Liver (tissue), 9 donors: ENCODE measurements around the gene SELENOI. TPM values are rescaled to one million over a fixed set of nuclear protein-coding genes. Genes with fewer than 3 reads are reported as not detected.

ENCODE experiments used
- DNase-seq: peaks from one replicate; pipeline ENCODE4 v3.0.0-alpha.2; 2017; ENCODE audit warnings: low spot score
- H3K27ac ChIP-seq, 2 donors: one replicate each; pipeline ENCODE4 v1.7.0; 2013; ENCODE audit warnings: inconsistent platforms in 2 of 2, low read length in 2 of 2, control low read depth in 1 of 2, low read depth in 1 of 2, mild to moderate bottlenecking in 1 of 2
- H3K27me3 ChIP-seq, 4 donors: one replicate each; pipeline versions ENCODE4 v1.6.1 to v1.7.0; 2013; ENCODE audit warnings: low read length in 3 of 4, inconsistent platforms in 1 of 4, mild to moderate bottlenecking in 1 of 4, moderate library complexity in 1 of 4; ENCODE audit not compliant: control insufficient read depth in 4 of 4, insufficient read depth in 4 of 4
- H3K36me3 ChIP-seq, 4 donors: one replicate each; pipeline versions ENCODE4 v1.6.1 to v1.7.0; 2013; ENCODE audit warnings: low read length in 3 of 4, mild to moderate bottlenecking in 3 of 4, low read depth in 1 of 4, moderate library complexity in 1 of 4; ENCODE audit not compliant: control insufficient read depth in 4 of 4, insufficient read depth in 3 of 4
- H3K4me1 ChIP-seq, 4 donors: one replicate each; pipeline versions ENCODE4 v1.6.1 to v1.7.0; 2013; ENCODE audit warnings: low read length in 3 of 4, mild to moderate bottlenecking in 3 of 4, moderate library complexity in 1 of 4; ENCODE audit not compliant: control insufficient read depth in 4 of 4, insufficient read depth in 4 of 4
- H3K4me3 ChIP-seq, 3 donors: one replicate each; pipeline versions ENCODE4 v1.6.1 to v1.7.0; 2013; ENCODE audit warnings: low read length in 3 of 3, control low read depth in 1 of 3, low read depth in 1 of 3, mild to moderate bottlenecking in 1 of 3
- H3K9ac ChIP-seq, 2 donors: one replicate each; pipeline ENCODE4 v1.7.0; 2013; ENCODE audit warnings: low read length in 2 of 2, mild to moderate bottlenecking in 2 of 2, moderate library complexity in 2 of 2, control low read depth in 1 of 2, low read depth in 1 of 2
- H3K9me3 ChIP-seq, 4 donors: one replicate each; pipeline versions ENCODE4 v1.6.1 to v1.7.0; 2013; ENCODE audit warnings: low read length in 3 of 4; ENCODE audit not compliant: control insufficient read depth in 4 of 4
- ATF3 ChIP-seq: IDR thresholded peaks from 2 replicates; pipeline ENCODE4 v1.6.1; 2016; ENCODE audit warnings: antibody characterized with exemption
- EGR1 ChIP-seq, 2 donors: IDR thresholded peaks; 2 replicates each; pipeline ENCODE4 v1.6.1; 2016 to 2018; ENCODE audit warnings: antibody characterized with exemption in 2 of 2, low read depth in 2 of 2
- FOXA1 ChIP-seq: IDR thresholded peaks from 2 replicates; pipeline ENCODE4 v1.6.1; 2016; ENCODE audit warnings: antibody characterized with exemption
- FOXA2 ChIP-seq: IDR thresholded peaks from 2 replicates; pipeline ENCODE4 v1.6.1; 2016; ENCODE audit warnings: antibody characterized with exemption
- GABPA ChIP-seq, 2 donors: IDR thresholded peaks in 1 of 2; conservative IDR thresholded peaks in 1 of 2; 2 replicates each; pipeline ENCODE4 v1.6.1; 2016; ENCODE audit warnings: antibody characterized with exemption in 2 of 2, mild to moderate bottlenecking in 1 of 2, moderate library complexity in 1 of 2
- HNF4G ChIP-seq: IDR thresholded peaks from 2 replicates; pipeline ENCODE4 v1.6.1; 2016; ENCODE audit warnings: antibody characterized with exemption
- JUND ChIP-seq, 2 donors: IDR thresholded peaks; 2 replicates each; pipeline ENCODE4 v1.6.1; 2016; ENCODE audit warnings: antibody characterized with exemption in 2 of 2
- MAX ChIP-seq: IDR thresholded peaks from 2 replicates; pipeline ENCODE4 v1.6.1; 2016; ENCODE audit warnings: antibody characterized with exemption
- NR2F2 ChIP-seq: IDR thresholded peaks from 2 replicates; pipeline ENCODE4 v1.6.1; 2016; ENCODE audit warnings: antibody characterized with exemption
- RAD21 ChIP-seq, 2 donors: IDR thresholded peaks; 2 replicates each; pipeline ENCODE4 v1.6.1; 2016; ENCODE audit warnings: antibody characterized with exemption in 2 of 2, mild to moderate bottlenecking in 2 of 2
- RXRA ChIP-seq, 2 donors: IDR thresholded peaks; 2 replicates each; pipeline ENCODE4 v1.6.1; 2017 to 2018; ENCODE audit warnings: antibody characterized with exemption in 2 of 2, mild to moderate bottlenecking in 1 of 2
- SP1 ChIP-seq: IDR thresholded peaks from 2 replicates; pipeline ENCODE4 v1.6.1; 2018; ENCODE audit warnings: antibody characterized with exemption, mild to moderate bottlenecking
- YY1 ChIP-seq: IDR thresholded peaks from 2 replicates; pipeline ENCODE4 v1.6.1; 2016; ENCODE audit warnings: antibody characterized with exemption, mild to moderate bottlenecking
- ZBTB33 ChIP-seq: IDR thresholded peaks from 2 replicates; pipeline ENCODE4 v1.6.1; 2016; ENCODE audit warnings: antibody characterized with exemption
- WGBS: extraction: QIAGEN DNeasy Blood & Tissue Kit; methylation state at CpG from one replicate; pipeline ENCODE4 v1.1.7; 2013; 5-methylcytosine and 5-hydroxymethylcytosine counted together
- polyA plus RNA-seq, 2 donors: library from polyadenylated mRNA; stranded (reverse) in 1 of 2; unstranded in 1 of 2; fragments of 200-250 nt in 1 of 2; fragments of >200 nt in 1 of 2; fragmentation: Nextera tagmentation in 1 of 2; extraction: Ambion mirVana in 1 of 2; gene quantifications; one replicate each; pipeline versions ENCODE4 v1.2.1 to v1.2.3, GENCODE V29; 2013 to 2015
- total RNA-seq, 2 donors: library from RNA; depleted of rRNA; stranded (reverse); fragments of >200 nt; gene quantifications; one replicate each; pipeline ENCODE4 v1.2.3, GENCODE V29; 2014
- TF ChIP-seq, protein P1 (sequence below): fragments of 150-350 bp; IDR thresholded peaks from 2 replicates; pipeline ENCODE4 v1.5.1; 2017; ENCODE audit warnings: improper control_type of control experiment, low read depth, low read length; ENCODE audit not compliant: missing input control
- TF ChIP-seq, protein P2 (sequence below): IDR thresholded peaks from 2 replicates; pipeline ENCODE4 v1.6.1; 2016; ENCODE audit warnings: antibody characterized with exemption, mild to moderate bottlenecking
- donor health status: healthy.
- donor health status: healthy.
- donor health status: healthy.
- donor health status: healthy.
- donor health status: healthy.

Gene SELENOI
- total and polyA plus RNA-seq, 4 donors = 6.2 to 55.9 (median 17.5) TPM

DNA sequence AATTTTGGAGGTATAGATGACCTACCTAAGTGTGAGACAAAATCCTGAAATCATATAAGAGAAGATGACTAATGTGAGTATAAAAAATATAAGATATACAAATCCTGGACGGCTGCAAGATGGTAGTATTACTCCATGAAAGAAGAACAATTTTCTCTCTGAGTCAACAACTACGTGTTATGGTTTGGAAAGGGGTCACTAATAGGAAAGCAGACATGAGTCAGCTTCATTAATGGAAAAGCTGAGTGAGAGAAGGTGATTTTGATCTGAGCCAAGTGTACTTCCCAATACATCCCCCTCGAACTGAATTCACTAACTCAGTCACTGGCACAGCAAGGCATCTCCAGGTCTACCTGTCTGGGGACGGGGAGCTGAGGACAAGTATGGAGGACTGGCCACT lies 20.1 kb upstream of the SELENOI start:
- H3K4me1 ChIP-seq = peaks cover 0 to 2% (median 0%) of the 10 kb centered on the region in 4 donors
- H3K27ac ChIP-seq = no peak overlapping the region
- WGBS = 79% methylated on average over 4 of the region's 4 CpGs
- H3K4me3 ChIP-seq = no peak overlapping the region
- DNase-seq = no peak
- no peak for TF ChIP-seq NR2F2
- TF ChIP-seq YY1 = no peak
- TF ChIP-seq, protein P1, sequence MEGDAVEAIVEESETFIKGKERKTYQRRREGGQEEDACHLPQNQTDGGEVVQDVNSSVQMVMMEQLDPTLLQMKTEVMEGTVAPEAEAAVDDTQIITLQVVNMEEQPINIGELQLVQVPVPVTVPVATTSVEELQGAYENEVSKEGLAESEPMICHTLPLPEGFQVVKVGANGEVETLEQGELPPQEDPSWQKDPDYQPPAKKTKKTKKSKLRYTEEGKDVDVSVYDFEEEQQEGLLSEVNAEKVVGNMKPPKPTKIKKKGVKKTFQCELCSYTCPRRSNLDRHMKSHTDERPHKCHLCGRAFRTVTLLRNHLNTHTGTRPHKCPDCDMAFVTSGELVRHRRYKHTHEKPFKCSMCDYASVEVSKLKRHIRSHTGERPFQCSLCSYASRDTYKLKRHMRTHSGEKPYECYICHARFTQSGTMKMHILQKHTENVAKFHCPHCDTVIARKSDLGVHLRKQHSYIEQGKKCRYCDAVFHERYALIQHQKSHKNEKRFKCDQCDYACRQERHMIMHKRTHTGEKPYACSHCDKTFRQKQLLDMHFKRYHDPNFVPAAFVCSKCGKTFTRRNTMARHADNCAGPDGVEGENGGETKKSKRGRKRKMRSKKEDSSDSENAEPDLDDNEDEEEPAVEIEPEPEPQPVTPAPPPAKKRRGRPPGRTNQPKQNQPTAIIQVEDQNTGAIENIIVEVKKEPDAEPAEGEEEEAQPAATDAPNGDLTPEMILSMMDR = no peak
- TF ChIP-seq ATF3 = no peak
- TF ChIP-seq SP1 = no peak
- TF ChIP-seq RAD21 (IDR thresholded peaks at IDR 0.05) = no peak
- no peak for TF ChIP-seq FOXA2
- TF ChIP-seq EGR1 (IDR thresholded peaks at IDR 0.05; ENCODE audit: low read depth in 2 of 2) = no peak
- TF ChIP-seq FOXA1 = no peak
- TF ChIP-seq RXRA (IDR thresholded peaks at IDR 0.05) = no peak
- no peak for TF ChIP-seq JUND (IDR thresholded peaks at IDR 0.05)
- TF ChIP-seq GABPA (IDR thresholded peaks at IDR 0.05 in 1 of 2, conservative IDR thresholded peaks at IDR 0.05 in 1 of 2) = no peak
- TF ChIP-seq MAX = no peak
- H3K27me3 ChIP-seq = no peaks in the 10 kb centered on the region
- H3K9me3 ChIP-seq = no peaks in the 10 kb centered on the region
- no peaks in the 10 kb centered on the region for H3K36me3 ChIP-seq
- H3K9ac ChIP-seq = no peak overlapping the region

DNA sequence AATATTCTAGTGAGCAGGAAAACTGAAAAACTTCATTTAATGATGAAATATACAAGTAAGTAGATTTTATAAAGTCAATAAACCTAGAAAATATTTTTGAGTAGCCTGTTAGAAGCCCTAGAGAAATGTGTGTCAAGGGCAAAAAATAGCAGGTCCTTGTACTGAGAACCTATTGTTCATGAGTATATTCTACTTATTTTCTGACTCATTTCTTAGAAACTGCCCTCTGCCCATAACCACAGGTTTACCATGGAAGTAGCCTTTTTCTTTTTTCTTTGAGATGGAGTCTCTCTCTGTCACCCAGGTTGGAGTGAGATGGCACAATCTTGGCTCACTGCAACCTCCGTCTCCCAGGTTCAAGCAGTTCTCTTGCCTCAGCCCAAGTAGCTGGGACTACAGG lies 19.4 kb upstream of the SELENOI start:
- no peak overlapping the region for H3K9ac ChIP-seq
- H3K9me3 ChIP-seq = no peaks in the 10 kb centered on the region
- H3K27me3 ChIP-seq = no peaks in the 10 kb centered on the region
- peaks cover 0 to 2% (median 0%) of the 10 kb centered on the region in 4 donors for H3K4me1 ChIP-seq
- no peak for TF ChIP-seq ATF3
- no peak overlapping the region for H3K27ac ChIP-seq
- 93% methylated on average over 1 of the region's 1 CpG for WGBS
- no peak for DNase-seq
- H3K36me3 ChIP-seq = no peaks in the 10 kb centered on the region
- no peak overlapping the region for H3K4me3 ChIP-seq

DNA sequence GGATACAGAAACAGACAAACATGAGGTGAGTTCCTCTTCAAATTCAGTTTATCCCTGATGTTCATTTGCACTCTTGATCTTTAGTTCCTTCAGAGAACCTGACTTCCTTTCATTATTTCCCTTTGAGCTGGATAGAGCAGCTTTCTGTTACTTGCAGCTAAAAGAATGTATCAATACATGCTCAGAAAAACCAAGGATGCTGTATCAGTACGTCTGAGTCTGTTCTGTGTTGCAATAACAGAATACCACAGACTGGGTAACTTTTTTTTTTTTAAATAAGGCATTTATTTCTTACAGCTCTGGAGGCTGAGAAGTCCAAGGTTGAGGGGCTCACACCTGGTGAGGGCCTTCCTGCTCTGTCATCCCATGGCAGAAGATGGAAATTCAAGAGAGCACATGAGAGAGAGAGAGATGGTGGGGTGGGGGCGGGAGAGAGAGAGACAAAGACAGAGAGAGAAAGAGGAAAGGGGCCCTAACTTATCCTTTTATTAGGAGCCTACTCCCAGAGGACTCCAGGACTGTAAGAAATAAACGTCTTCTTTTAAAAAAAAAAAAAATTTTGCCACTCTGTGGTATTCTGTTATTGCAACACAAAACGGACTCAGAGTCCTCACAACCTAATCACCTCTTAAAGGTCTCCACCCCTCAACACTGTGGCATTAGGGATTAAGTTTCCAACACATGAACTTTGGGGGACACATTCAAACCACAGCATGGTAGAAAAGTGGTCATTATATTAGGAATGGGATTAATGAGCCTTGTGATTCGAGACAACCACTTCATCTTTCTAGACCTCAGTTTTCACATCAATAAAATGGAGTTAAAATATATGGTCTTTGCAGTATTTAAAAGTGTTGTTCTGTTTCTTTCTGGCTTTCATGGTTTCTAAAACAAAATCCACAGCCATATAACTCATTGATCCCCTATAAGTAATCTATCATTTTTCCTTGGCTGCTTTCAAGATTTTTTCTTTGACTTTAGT lies 18.4 kb upstream of the SELENOI start:
- 60% methylated on average over 5 of the region's 5 CpGs for WGBS
- Histone ChIP-seq H3K36me3 (no peaks in the 10 kb centered on the region), H3K27ac (no peak overlapping the region), H3K4me3 (no peak overlapping the region), H3K9ac (no peak overlapping the region), H3K4me1 (peaks cover 0 to 2% (median 0%) of the 10 kb centered on the region in 4 donors), H3K9me3 (no peaks in the 10 kb centered on the region), H3K27me3 (no peaks in the 10 kb centered on the region)
- no peak for DNase-seq
- TF ChIP-seq MAX = no peak
- TF ChIP-seq ZBTB33 = no peak
- TF ChIP-seq, protein P2, sequence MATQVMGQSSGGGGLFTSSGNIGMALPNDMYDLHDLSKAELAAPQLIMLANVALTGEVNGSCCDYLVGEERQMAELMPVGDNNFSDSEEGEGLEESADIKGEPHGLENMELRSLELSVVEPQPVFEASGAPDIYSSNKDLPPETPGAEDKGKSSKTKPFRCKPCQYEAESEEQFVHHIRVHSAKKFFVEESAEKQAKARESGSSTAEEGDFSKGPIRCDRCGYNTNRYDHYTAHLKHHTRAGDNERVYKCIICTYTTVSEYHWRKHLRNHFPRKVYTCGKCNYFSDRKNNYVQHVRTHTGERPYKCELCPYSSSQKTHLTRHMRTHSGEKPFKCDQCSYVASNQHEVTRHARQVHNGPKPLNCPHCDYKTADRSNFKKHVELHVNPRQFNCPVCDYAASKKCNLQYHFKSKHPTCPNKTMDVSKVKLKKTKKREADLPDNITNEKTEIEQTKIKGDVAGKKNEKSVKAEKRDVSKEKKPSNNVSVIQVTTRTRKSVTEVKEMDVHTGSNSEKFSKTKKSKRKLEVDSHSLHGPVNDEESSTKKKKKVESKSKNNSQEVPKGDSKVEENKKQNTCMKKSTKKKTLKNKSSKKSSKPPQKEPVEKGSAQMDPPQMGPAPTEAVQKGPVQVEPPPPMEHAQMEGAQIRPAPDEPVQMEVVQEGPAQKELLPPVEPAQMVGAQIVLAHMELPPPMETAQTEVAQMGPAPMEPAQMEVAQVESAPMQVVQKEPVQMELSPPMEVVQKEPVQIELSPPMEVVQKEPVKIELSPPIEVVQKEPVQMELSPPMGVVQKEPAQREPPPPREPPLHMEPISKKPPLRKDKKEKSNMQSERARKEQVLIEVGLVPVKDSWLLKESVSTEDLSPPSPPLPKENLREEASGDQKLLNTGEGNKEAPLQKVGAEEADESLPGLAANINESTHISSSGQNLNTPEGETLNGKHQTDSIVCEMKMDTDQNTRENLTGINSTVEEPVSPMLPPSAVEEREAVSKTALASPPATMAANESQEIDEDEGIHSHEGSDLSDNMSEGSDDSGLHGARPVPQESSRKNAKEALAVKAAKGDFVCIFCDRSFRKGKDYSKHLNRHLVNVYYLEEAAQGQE = no peak
- no peak for TF ChIP-seq NR2F2
- TF ChIP-seq JUND (IDR thresholded peaks at IDR 0.05) = no peak
- TF ChIP-seq ATF3 = no peak
- TF ChIP-seq FOXA1 = no peak
- TF ChIP-seq RAD21 (IDR thresholded peaks at IDR 0.05) = no peak
- TF ChIP-seq HNF4G = no peak
- no peak for TF ChIP-seq SP1
- TF ChIP-seq FOXA2 = no peak
